Fibroblast of pulmonary artery (primary cell): Measurements from ENCODE around the gene NCKAP1.

Experiments
- DNase-seq: peaks from one replicate; pipeline ENCODE4 v3.0.0-alpha.2; 2010; ENCODE audit warnings: low read depth
- H3K4me3 ChIP-seq: replicated peaks from 2 replicates; pipeline ENCODE4 v1.5.1; 2011; ENCODE audit warnings: low read depth, mild to moderate bottlenecking, control low read depth, low read length, moderate library complexity
- CTCF ChIP-seq: IDR thresholded peaks from 2 replicates; pipeline ENCODE4 v1.5.1; 2011; ENCODE audit warnings: mild to moderate bottlenecking, control low read depth, low read length, inconsistent platforms; ENCODE audit errors: missing control alignments

Gene NCKAP1

GRCh38 chr2:182870227-182870626 is 168.0 kb downstream of the NCKAP1 start:
- H3K4me3 ChIP-seq = no peak overlapping the region
- peak; percentile 6 for TF ChIP-seq CTCF
- DNase-seq = no peak

GRCh38 chr2:182868054-182868796 is 170.0 kb downstream of the NCKAP1 start:
- no peak overlapping the region for H3K4me3 ChIP-seq
- DNase-seq = no peak
- TF ChIP-seq CTCF = no peak

GRCh38 chr2:182867426-182868053 is 170.7 kb downstream of the NCKAP1 start:
- peak overlapping the region; percentile 43 for H3K4me3 ChIP-seq
- DNase-seq = no peak
- no peak for TF ChIP-seq CTCF

GRCh38 chr2:182866461-182867406 is 171.5 kb downstream of the NCKAP1 start, which contains the start of gene FRZB:
FRZB (minus strand) TSS chr2:182866637; CDS start chr2:182866552, 85 bp downstream.
- peak; percentile 69 for DNase-seq
- TF ChIP-seq CTCF = no peak
- H3K4me3 ChIP-seq = peak within 1 kb of the TSS; percentile 43

GRCh38 chr2:182866095-182866460 is 172.2 kb downstream of the NCKAP1 start:
- peak overlapping the region; percentile 43 for H3K4me3 ChIP-seq
- no peak for TF ChIP-seq CTCF
- no peak for DNase-seq

- H3K4me3 ChIP-seq = no peak overlapping the region
- DNase-seq = no peak
- no peak for TF ChIP-seq CTCF
Observed at GRCh38 chr2:182864949-182865570, 173.2 kb downstream of the NCKAP1 start.
